KOPT-K1 (cell line): ENCODE measurements around the gene UBAC1.

ENCODE experiments used
- H3K27ac ChIP-seq: fragments of 200-600 bp; sonication (generic); 2 replicates; pipeline ENCODE4 v1.5.1; 2016; ENCODE audit warnings: antibody characterized with exemption, mild to moderate bottlenecking, low read depth, low read length; ENCODE audit not compliant: poor library complexity, severe bottlenecking
- H3K36me3 ChIP-seq: fragments of 200-600 bp; sonication (generic); 2 replicates; pipeline ENCODE4 v1.5.1; 2017; ENCODE audit warnings: antibody characterized with exemption, mild to moderate bottlenecking, low read length, moderate library complexity; ENCODE audit not compliant: insufficient read depth
- H3K9me3 ChIP-seq: fragments of 200-600 bp; sonication (generic); 2 replicates; pipeline ENCODE4 v1.5.1; 2017; ENCODE audit warnings: antibody characterized with exemption, low read length, mild to moderate bottlenecking; ENCODE audit not compliant: insufficient read depth, poor library complexity, severe bottlenecking

The UBAC1 gene

DNA sequence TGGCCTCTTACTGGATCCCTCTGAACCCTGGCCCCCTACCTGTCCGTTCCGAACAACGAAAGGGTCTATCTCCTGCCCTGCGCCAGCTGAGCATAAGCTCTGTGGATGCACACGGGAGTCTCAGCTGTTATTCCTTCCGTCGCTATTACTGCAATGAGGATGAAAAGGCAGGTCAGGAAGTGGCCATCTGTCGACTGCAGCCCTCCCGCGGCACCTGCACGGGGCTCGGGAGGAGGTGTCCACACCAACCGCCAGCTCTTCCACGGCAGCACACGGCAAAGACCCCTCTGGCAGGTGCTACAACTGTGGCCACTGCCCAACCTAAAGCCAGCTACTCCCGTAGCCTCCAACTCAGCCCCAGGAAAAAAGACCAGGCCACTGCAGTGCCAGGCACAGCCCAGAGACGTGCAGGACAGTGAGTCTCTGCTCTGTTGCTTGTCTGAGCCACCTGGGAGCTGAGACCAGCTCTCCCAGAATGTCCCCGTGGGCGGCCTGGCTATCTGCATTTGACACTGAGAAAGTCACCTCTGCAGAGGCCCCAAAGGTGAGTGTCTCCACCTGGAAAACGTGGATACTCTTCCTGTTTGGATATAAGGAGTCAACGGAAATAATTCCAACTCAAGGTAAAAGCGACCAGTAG, 72.9 kb downstream of the UBAC1 start:
- Histone ChIP-seq H3K27ac (peak overlapping the region; percentile 97), H3K9me3 (no peaks in the 10 kb centered on the region), H3K36me3 (no peaks in the 10 kb centered on the region)

GRCh38 chr9:135887585-135888050, 73.6 kb downstream of the UBAC1 start:
- Histone ChIP-seq H3K36me3 (0 out of 2 replicates have a peak, but pooled peaks cover 3% of the 10 kb centered on the region), H3K9me3 (no peaks in the 10 kb centered on the region), H3K27ac (peak overlapping the region; percentile 97)

DNA sequence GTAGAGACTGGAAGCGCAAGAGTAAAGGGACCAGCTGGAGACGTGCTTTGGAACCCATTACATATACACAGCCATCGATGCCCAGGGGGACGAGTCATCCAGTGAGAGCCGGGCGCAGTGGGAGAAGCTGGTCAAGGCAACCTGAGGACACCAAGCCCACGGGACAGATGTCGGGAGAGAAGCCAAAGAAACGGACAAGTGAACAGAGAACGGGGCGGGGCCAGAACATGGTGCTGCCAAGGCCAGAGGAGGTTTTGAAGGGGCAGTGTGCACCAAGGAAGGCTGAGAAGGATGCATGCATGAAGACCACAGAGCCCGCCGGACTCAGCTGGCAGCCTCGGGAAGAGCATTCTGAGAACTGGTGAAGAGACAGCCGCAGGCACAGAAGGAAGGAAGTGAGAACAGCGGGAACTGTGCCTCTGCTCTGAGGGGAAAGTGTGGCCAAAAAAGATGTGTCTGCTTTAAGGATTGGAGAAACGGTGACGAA, 74.1 kb downstream of the UBAC1 start:
- Histone ChIP-seq H3K27ac (peak overlapping the region; percentile 97), H3K36me3 (0 out of 2 replicates have a peak, but pooled peaks cover 6% of the 10 kb centered on the region), H3K9me3 (no peaks in the 10 kb centered on the region)

DNA sequence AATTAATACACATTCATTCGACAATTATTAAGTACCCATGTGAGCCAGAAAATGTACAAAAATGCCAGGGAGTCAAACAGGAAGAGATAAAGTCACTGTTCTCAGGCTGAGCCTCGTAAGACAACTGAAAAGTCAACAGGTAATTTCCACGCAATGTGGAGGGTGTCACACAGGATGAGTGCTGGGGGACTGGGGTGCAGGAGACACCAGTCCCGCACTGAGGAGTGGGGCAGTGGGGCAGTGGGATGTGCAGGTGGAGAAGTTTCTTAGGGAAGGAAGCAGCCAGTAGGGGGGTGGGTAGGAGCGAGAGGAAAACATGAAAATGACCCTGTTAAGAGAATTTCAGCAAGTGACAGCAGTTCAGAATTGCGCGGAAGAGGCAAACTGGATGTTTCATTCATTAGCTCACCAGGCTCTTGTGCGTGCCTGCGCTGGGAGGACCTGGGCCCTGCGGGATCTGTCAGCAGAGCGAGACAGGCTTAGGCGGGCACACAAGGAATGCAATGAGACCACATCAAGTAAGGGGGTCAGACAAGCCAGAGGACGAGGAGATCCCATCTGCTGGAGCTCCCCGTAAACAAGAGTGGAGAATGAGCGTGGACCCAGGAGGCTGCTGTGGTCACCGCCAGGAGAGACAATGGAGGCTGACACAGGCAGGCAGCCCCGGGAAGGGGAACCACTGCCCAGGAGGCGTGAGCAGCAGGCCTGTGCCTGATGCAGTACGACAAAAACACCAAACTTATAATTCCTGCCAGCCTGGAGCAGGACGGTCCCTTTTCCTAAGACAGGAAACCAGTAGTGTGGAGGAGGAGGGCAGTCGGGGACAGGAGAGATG, 74.8 kb downstream of the UBAC1 start:
- Histone ChIP-seq H3K9me3 (no peaks in the 10 kb centered on the region), H3K27ac (peak overlapping the region; percentile 97), H3K36me3 (0 out of 2 replicates have a peak, but pooled peaks cover 6% of the 10 kb centered on the region)

- H3K36me3 ChIP-seq: peaks cover 6% of the 10 kb centered on the region; the same call in 1 of the 2 replicates
- H3K27ac ChIP-seq: peak overlapping the region; percentile 97
- H3K9me3 ChIP-seq: no peaks in the 10 kb centered on the region
These were observed 75.9 kb downstream of the UBAC1 start for GRCh38 chr9:135885100-135885853.

DNA sequence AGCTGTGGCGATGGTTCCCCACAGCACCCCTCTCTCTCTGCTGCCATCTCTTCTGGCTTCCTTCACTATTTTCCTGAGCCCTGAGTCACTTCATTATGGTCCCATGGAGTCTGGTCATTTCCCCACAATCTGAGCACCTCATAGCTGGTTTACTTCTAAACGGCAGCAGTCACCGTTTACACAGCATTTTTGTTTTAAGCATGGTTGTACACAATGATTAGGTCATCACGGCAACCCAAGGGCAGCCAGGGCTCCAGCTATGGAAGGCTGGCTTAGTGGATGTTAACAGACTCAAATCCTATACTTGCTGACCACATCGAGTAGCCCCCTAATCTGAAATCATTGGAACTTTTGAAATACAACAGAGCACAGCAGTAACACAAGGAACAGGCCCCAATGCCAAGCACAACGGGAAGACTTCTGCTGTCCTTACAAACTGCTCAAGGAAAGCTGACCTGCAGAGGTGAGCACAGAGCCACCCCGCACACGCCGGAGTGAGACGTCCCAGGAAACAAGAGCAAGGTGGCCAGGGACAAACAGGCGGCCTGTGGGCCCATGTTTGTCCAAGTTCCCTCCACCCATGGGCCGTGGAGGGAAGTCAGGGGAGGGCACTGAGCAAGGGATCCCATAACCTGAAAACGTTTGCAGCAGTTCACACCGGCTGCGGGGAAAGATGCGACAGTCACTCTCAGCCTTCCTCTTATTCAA, 76.7 kb downstream of the UBAC1 start:
- H3K9me3 ChIP-seq: no peaks in the 10 kb centered on the region
- H3K36me3 ChIP-seq: peaks cover 6% of the 10 kb centered on the region; the same call in 1 of the 2 replicates
- H3K27ac ChIP-seq: no peak overlapping the region

DNA sequence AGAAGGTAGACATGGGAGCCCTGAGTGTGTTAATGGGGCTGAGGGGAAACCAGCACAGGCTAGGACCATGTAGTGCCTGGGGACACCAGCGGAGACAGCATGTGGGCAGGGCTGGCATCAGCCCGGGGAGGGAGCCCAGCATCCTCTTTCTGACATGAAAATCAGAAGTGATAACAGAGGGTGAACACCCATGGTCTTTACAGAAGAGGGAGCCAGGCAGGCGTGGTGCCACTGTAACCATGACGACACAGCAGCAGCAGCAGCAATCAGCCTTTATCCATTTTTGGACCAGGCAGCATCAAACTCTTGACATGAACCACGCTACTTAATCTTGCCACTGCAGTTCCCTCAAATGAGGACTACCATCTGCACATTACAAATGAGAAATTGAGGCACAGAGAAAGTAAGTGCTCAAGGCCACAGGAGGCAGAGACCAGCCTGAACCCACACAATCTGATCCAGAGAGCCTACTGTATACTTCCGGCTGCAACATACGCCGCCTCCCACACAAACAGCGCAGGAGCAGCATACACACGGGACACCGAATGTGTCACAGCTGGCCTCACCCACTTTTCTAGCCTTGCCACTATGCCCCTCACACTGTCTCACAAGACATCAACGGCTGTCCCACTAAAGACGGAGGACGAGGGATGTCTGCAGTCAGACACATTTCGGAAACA, 77.6 kb downstream of the UBAC1 start:
- no peak overlapping the region for H3K27ac ChIP-seq
- no peaks in the 10 kb centered on the region for H3K9me3 ChIP-seq
- peaks cover 6% of the 10 kb centered on the region; the same call in 1 of the 2 replicates for H3K36me3 ChIP-seq
